Calu3 (cell line): Measurements from ENCODE around the gene VWC2. TPM values are rescaled to one million over a fixed set of nuclear protein-coding genes. Genes with fewer than 3 reads are reported as not detected.

Source experiments
- BruUV-seq: library from RNA; stranded (reverse); fragments of 400-500 nt; replicated peaks from 2 replicates; lab custom pipeline; 2021; lab: Mats Ljungman, UMichigan
- CTCF ChIA-PET: fragments of 300-600 bp; sonication (Branson Sonifier 250); formaldehyde crosslinking; loops from one replicate; lab custom pipeline; 2022; ENCODE audit warnings: antibody characterized with exemption; lab: Charles Lee
- DNase-seq: peaks from one replicate; pipeline ENCODE4 v3.0.0; 2022
- H3K27ac Mint-ChIP-seq: one replicate; pipeline ENCODE4 v1.8.0; 2022; ENCODE audit warnings: mixed read lengths; ENCODE audit not compliant: unreplicated experiment
- H3K27me3 Mint-ChIP-seq: one replicate; pipeline ENCODE4 v1.8.0; 2022; ENCODE audit warnings: mixed read lengths; ENCODE audit not compliant: unreplicated experiment
- H3K36me3 Mint-ChIP-seq: one replicate; pipeline ENCODE4 v1.8.0; 2022; ENCODE audit warnings: mild to moderate bottlenecking, moderate library complexity, mixed read lengths; ENCODE audit not compliant: insufficient read depth, unreplicated experiment
- H3K4me1 Mint-ChIP-seq: one replicate; pipeline ENCODE4 v1.8.0; 2022; ENCODE audit warnings: mild to moderate bottlenecking, low read depth, mixed read lengths; ENCODE audit not compliant: unreplicated experiment
- H3K4me3 Mint-ChIP-seq: one replicate; pipeline ENCODE4 v1.8.0; 2022; ENCODE audit warnings: mild to moderate bottlenecking, low read depth, moderate library complexity, mixed read lengths; ENCODE audit not compliant: unreplicated experiment
- H3K9me3 Mint-ChIP-seq: one replicate; pipeline ENCODE4 v1.8.0; 2022; ENCODE audit warnings: low read depth, mixed read lengths; ENCODE audit not compliant: unreplicated experiment
- CTCF ChIP-seq: fragments of 200-600 bp; IDR thresholded peaks from one replicate; pipeline ENCODE4 v1.8.0; 2022; ENCODE audit warnings: antibody characterized with exemption; ENCODE audit not compliant: unreplicated experiment
- intact Hi-C: fragments of 100-400 bp; cut with micrococcal nuclease; formaldehyde crosslinking; loops from one replicate; pipeline ENCODE4 v1.10.0; 2022; ENCODE audit not compliant: unreplicated experiment
- total RNA-seq: library from RNA; stranded (reverse); gene quantifications from 2 replicates; pipeline ENCODE4 v1.2.3, GENCODE V29; 2022

Gene VWC2
- total RNA-seq, 1 experiment from 2014 or later = not detected

GRCh38 chr7:49894543-49894942 is 121.1 kb downstream of the VWC2 start:
- intact Hi-C loops = no loop called here
- Mint-ChIP-seq H3K4me3 (no peak overlapping the region), H3K27ac (no peak overlapping the region), H3K36me3 (no peaks in the 10 kb centered on the region), H3K9me3 (peaks cover 9% of the 10 kb centered on the region), H3K27me3 (no peaks in the 10 kb centered on the region), H3K4me1 (no peaks in the 10 kb centered on the region)
- CTCF ChIA-PET = interaction anchor here (0.7 kb wide), 1 partner anchor 896 kb away, joined by 3 read pairs; no protein-coding TSS in a partner anchor
- TF ChIP-seq CTCF = no peak
- DNase-seq = no peak
- no TSS peak for BruUV-seq

GRCh38 chr7:49911909-49912308 is 138.5 kb downstream of the VWC2 start:
- no peaks in the 10 kb centered on the region for H3K9me3 Mint-ChIP-seq
- intact Hi-C loops = loop anchor here (10.0 kb wide), 1 partner anchor 63 kb away; no protein-coding TSS in a partner anchor
- no TSS peak for BruUV-seq
- H3K4me1 Mint-ChIP-seq = no peaks in the 10 kb centered on the region
- CTCF ChIA-PET = interaction anchor here (0.6 kb wide), 1 partner anchor 11 kb away, joined by 4 read pairs; no protein-coding TSS in a partner anchor
- H3K36me3 Mint-ChIP-seq = no peaks in the 10 kb centered on the region
- no peak overlapping the region for H3K4me3 Mint-ChIP-seq
- DNase-seq = no peak
- no peaks in the 10 kb centered on the region for H3K27me3 Mint-ChIP-seq
- TF ChIP-seq CTCF = no peak
- H3K27ac Mint-ChIP-seq = no peak overlapping the region

- TF ChIP-seq CTCF = no peak
- H3K27me3 Mint-ChIP-seq = no peaks in the 10 kb centered on the region
- intact Hi-C loops = no loop called here
- no peak for DNase-seq
- no peak overlapping the region for H3K27ac Mint-ChIP-seq
- no TSS peak for BruUV-seq
- peaks cover 17% of the 10 kb centered on the region for H3K9me3 Mint-ChIP-seq
- no peak overlapping the region for H3K4me3 Mint-ChIP-seq
- CTCF ChIA-PET = no interaction called here
- no peaks in the 10 kb centered on the region for H3K36me3 Mint-ChIP-seq
- no peaks in the 10 kb centered on the region for H3K4me1 Mint-ChIP-seq
Observed at GRCh38 chr7:49926720-49927119, 153.3 kb downstream of the VWC2 start.

- Mint-ChIP-seq H3K9me3 (peaks cover 17% of the 10 kb centered on the region), H3K27ac (no peak overlapping the region), H3K27me3 (no peaks in the 10 kb centered on the region), H3K36me3 (no peaks in the 10 kb centered on the region), H3K4me3 (no peak overlapping the region), H3K4me1 (no peaks in the 10 kb centered on the region)
- CTCF ChIA-PET = no interaction called here
- intact Hi-C loops = no loop called here
- no peak for DNase-seq
- no TSS peak for BruUV-seq
- no peak for TF ChIP-seq CTCF
Observed at GRCh38 chr7:49927631-49928030, 154.2 kb downstream of the VWC2 start.
